Islet of Langerhans (tissue), 1 donor: ENCODE results near the gene THYN1.

Experiments
- FAIRE-seq: peaks from one replicate; lab custom pipeline; 2011; peaks lifted over from hg19 to GRCh38; lab: Jason Lieb, UNC

Gene THYN1

DNA sequence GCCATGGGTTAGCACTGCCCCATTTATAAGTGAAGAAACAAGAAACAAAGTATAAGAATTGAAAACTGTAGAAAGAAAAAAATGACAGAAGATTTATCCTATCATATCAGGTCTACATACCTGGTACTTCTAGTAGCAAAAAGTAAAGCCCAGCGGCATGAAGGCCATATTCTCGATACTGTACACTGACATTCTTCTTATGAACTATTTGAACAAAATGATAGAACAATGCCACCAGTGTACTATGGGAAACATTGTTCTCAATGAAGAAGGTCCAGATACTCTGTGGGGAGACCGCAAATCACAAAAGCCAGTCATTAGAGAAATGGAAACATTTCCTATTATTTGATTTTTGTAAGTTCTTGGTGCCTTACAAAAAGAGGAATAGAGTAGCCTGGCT is 36.3 kb downstream of the THYN1 start:
- no peak for FAIRE-seq

DNA sequence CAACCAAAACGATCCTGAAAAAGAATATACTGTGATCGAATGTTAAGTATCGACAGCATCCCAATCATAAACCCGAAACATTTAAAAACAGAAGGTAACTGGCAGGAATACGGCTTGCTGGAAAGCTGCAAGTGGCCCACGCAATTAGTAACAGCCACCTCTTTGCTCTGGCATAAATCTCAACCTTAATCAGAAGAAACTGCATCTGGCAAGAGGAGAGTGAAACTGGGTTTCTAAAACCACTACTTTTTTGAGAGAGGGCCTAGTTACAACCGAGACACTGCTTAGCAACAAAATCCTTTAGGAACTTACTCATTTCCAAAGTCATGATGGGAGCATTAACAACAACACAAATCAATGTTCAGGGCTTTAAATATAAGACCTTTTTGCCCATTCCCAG is 37.3 kb downstream of the THYN1 start:
- no peak for FAIRE-seq

DNA sequence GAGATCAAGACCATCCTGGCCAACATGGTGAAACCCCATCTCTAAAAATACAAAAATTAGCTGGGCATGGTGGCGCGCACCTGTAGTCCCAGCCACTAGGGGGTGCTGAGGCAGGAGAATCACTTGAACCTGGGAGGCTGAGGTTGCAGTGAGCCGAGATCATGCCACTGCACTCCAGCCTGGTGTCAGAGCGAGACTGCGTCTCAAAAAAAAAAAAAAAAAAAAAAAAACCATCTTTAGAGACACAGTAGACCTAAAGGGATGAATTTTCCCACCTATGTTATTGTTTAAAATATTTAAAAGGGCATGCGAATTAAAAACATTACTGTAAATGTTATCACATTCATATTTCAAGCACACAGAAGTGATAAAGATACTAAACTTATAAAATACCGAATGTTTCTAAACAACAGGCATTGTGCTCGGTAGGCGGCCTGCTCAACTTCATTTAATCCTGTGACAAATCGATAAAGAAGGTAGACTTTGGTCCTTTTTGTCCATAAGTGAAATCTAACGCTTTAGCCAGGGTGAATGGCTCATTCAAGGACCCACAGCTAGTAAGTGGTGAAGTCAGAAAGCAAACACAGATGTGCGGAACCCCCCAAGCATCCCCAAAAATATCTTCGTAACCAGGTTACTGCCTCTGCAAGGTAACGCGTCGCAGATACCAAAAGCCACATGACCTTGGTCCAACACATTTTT is 45.5 kb downstream of the THYN1 start:
- FAIRE-seq: no peak

DNA sequence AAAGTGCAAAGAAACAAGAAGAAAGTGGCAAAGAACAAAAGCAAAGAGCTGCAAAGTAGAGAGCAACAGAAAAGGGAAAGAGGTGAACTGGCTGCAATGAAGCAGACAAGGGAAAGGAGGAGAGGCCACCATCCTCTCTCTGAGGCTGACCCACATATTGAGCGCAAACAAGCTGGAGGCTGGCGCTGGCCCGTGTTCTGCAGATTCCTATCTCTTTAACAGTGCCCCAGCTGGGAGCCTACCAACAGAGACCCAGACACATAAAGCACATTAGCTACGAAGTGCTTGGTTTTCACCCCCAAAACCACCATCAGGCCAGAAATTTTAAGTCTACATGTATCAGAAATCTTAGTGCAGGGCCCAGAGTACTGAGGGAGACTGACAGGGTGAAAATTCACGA is 47.0 kb downstream of the THYN1 start:
- FAIRE-seq: no peak

DNA sequence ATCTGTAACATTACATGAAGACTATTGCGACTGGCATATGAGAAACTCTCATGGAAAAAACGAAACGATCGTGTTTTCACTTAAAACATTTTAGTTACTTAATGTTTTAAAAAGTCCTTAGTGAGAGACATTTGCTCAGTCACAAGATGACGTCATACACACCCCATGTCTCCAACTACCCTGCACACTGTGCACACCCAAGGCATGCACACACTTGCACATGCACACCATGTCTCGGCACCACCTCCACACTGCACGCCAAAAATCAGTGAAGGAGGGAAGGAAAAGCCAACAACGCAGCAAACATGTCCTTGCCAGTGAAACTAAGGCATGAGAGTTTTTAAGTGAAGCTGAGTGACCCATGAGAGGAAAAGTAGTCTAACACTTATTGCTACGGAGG is 47.4 kb downstream of the THYN1 start:
- no peak for FAIRE-seq

DNA sequence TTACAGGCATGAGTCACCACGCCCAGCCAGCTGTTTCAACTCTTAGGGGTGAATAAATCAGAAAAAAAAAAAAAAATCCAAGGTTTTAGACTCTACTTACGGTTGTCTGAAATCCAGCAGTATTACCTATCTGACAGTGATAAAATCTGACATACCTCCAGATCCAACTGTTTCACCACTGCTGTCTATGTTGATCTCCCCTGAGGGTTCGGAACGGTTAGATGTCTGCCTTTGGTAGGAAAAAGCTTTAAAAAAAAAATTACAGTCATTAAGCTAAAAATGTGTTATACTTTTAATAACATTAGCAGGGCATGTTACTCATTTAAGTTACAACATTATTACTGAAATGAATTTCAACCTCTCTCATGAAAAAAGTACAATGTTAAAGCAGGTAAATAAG is 50.5 kb downstream of the THYN1 start:
- no peak for FAIRE-seq

DNA sequence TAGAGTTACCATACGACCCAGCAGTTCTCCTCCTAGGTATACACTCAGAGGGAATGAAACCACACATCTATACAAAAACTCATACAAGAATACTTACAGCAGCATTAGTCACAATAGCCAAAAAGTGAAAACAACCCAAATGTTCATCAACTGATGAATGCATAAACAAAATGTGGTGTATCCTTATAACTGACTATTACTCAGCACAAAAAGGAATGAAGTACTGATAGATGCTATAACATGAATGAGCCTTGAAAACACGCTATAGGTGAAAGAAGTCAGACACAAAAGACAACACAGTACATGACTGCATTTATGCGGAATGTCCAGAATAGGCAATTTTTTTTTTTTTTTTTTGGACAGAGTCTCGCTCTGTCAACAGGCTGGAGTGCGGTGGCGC is 52.5 kb downstream of the THYN1 start:
- no peak for FAIRE-seq

DNA sequence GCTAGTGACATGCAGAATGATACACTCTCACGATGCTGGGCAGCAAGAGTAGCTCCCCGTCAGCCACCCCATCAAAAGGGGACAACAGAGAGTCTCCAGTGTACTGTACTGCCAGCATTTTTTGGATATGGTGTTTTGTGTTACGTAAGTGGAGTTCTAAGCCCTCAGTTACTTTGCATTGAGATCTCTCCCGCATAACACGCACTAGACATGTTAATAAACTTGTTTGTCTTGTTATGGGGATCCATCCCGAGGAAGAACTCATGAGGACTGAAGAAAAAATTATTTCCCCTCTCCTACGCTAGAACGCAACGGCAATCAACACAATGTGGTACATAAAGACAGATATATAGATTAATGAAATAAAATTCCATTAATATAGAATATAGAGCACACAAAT is 53.6 kb downstream of the THYN1 start:
- no peak for FAIRE-seq
